HepG2 (cell line): ENCODE data around the gene OR2B2. TPM values are rescaled to one million over a fixed set of nuclear protein-coding genes. Genes with fewer than 3 reads are reported as not detected.

Experiments used
- ARID3A ChIP-seq: IDR thresholded peaks from 2 replicates; pipeline ENCODE4 v1.6.1; 2012; ENCODE audit warnings: low read depth, low read length, improper control_type of control experiment
- BRD4 ChIP-seq: sonication (generic); formaldehyde crosslinking; IDR thresholded peaks from 2 replicates; pipeline ENCODE4 v1.4.0; 2020; ENCODE audit warnings: missing genetic modification reagents
- CENPT ChIP-seq: sonication (generic); formaldehyde crosslinking; IDR thresholded peaks from 2 replicates; pipeline ENCODE4 v1.8.0; 2022; ENCODE audit warnings: low read depth, mild to moderate bottlenecking, moderate library complexity, missing genetic modification reagents
- DPF2 ChIP-seq: sonication (generic); formaldehyde crosslinking; IDR thresholded peaks from 2 replicates; pipeline ENCODE4 v1.4.0; 2020; ENCODE audit warnings: mild to moderate bottlenecking, low read depth, missing genetic modification reagents, borderline replicate concordance
- NPAS2 ChIP-seq: sonication (generic); formaldehyde crosslinking; IDR thresholded peaks from 2 replicates; pipeline ENCODE4 v1.8.0; 2022; ENCODE audit warnings: mild to moderate bottlenecking, missing genetic modification reagents, borderline replicate concordance
- PAF1 ChIP-seq: IDR thresholded peaks from 2 replicates; pipeline ENCODE4 v1.6.1; 2016; ENCODE audit warnings: missing genetic modification reagents, missing compliant biosample characterization
- ZBTB40 ChIP-seq, 2 experiments: fragments of 450-650 bp in 1 of 2; sonication (generic) in 1 of 2; formaldehyde crosslinking in 1 of 2; IDR thresholded peaks; 2 replicates each; pipeline versions ENCODE4 v1.6.1 to v1.8.0; 2016 to 2022; ENCODE audit warnings: antibody characterized with exemption in 1 of 2, mild to moderate bottlenecking in 1 of 2, missing genetic modification reagents in 1 of 2
- ZBTB42 ChIP-seq: sonication (generic); formaldehyde crosslinking; IDR thresholded peaks from 2 replicates; pipeline ENCODE4 v1.5.0; 2020; ENCODE audit warnings: mild to moderate bottlenecking, missing genetic modification reagents
- ZNF205 ChIP-seq: IDR thresholded peaks from 2 replicates; pipeline ENCODE4 v1.6.1; 2018; ENCODE audit warnings: missing biosample characterization, missing genetic modification reagents
- ZNF564 ChIP-seq: sonication (generic); formaldehyde crosslinking; IDR thresholded peaks from 2 replicates; pipeline ENCODE4 v1.8.1; 2023; ENCODE audit warnings: mild to moderate bottlenecking, missing genetic modification reagents
- ZNF574 ChIP-seq: sonication (generic); formaldehyde crosslinking; IDR thresholded peaks from 2 replicates; pipeline ENCODE4 v1.4.0; 2020; ENCODE audit warnings: missing genetic modification reagents
- ZNF782 ChIP-seq: sonication (generic); formaldehyde crosslinking; IDR thresholded peaks from 2 replicates; pipeline ENCODE4 v1.4.0; 2020; ENCODE audit warnings: missing genetic modification reagents, mild to moderate bottlenecking, borderline replicate concordance
- polyA plus RNA-seq, 8 experiments: library from polyadenylated mRNA; depleted of rRNA in 3 of 8; stranded (reverse) in 7 of 8; unstranded in 1 of 8; fragments of >200 nt; fragmentation: Illumina TruSeq in 4 of 8; extraction: Trizol in 4 of 8; gene quantifications; 2 replicates each; pipeline versions ENCODE4 v1.2.1 to v1.2.3, GENCODE V29; 2011 to 2016; ENCODE audit warnings: low read depth in 4 of 8, missing spikeins in 1 of 8, mixed read lengths in 1 of 8; ENCODE audit not compliant: insufficient read depth in 1 of 8
- total RNA-seq, 5 experiments: library from RNA; depleted of rRNA; stranded (reverse); fragments of >200 nt; fragmentation: Illumina TruSeq; extraction: Trizol; gene quantifications; 2 replicates each; pipeline ENCODE4 v1.2.3, GENCODE V29; 2016; ENCODE audit warnings: low read depth in 1 of 5

OR2B2 gene
- total and polyA plus RNA-seq, 2 of the 13 experiments (the other 11 are each of a cell fraction or from before 2014, with no cell fraction given), result not detected

- no peak for TF ChIP-seq ARID3A
- TF ChIP-seq ZBTB42 (CRISPR knock-in tag), result no peak
- TF ChIP-seq ZNF205 (CRISPR knock-in tag), result peak; percentile 78
- no peak for TF ChIP-seq NPAS2 (CRISPR knock-in tag)
- TF ChIP-seq CENPT (CRISPR knock-in tag), result no peak
- TF ChIP-seq ZNF564, result no peak; the same call in 1 of the 2 replicates
- no peak for TF ChIP-seq BRD4 (CRISPR knock-in tag)
- no peak for TF ChIP-seq PAF1 (CRISPR knock-in tag)
- TF ChIP-seq ZNF782 (CRISPR knock-in tag), result no peak
- no peak for TF ChIP-seq DPF2 (CRISPR knock-in tag)
- TF ChIP-seq ZNF574 (CRISPR knock-in tag), result no peak; the same call in 1 of the 2 replicates
- no peak for TF ChIP-seq ZBTB40 (IDR thresholded peaks at IDR 0.05)
- TF ChIP-seq ZBTB40 (CRISPR knock-in tag; IDR thresholded peaks at IDR 0.05), result no peak; the same call in 1 of the 2 replicates
These were observed 47.0 kb downstream of the OR2B2 start (continued) for GRCh38 chr6:27864906-27865849.
